ENCODE data around the gene ASTN2.

The ASTN2 gene

GRCh38 chr9:116796669-116797068 lies 618.2 kb downstream of the ASTN2 start:
- peak; percentile 10 for DNase-seq

- no peak for DNase-seq
These were observed 619.0 kb downstream of the ASTN2 start for GRCh38 chr9:116795821-116796220.

GRCh38 chr9:116792271-116792670 lies 622.6 kb downstream of the ASTN2 start:
- no peak for DNase-seq

GRCh38 chr9:116791326-116791725 lies 623.5 kb downstream of the ASTN2 start:
- no peak for DNase-seq

GRCh38 chr9:116789081-116789480 lies 625.8 kb downstream of the ASTN2 start:
- DNase-seq = no peak

GRCh38 chr9:116786737-116787136 lies 628.1 kb downstream of the ASTN2 start:
- no peak for DNase-seq

- no peak for DNase-seq
These were observed 637.7 kb downstream of the ASTN2 start for GRCh38 chr9:116777116-116777515.

- no peak for DNase-seq
These were observed 640.3 kb downstream of the ASTN2 start for GRCh38 chr9:116774421-116775180.

- DNase-seq = no peak
These were observed 647.6 kb downstream of the ASTN2 start for GRCh38 chr9:116767219-116767618.

GRCh38 chr9:116765011-116765410 lies 649.8 kb downstream of the ASTN2 start:
- no peak for DNase-seq

GRCh38 chr9:116763770-116764169 lies 651.1 kb downstream of the ASTN2 start:
- no peak for DNase-seq

GRCh38 chr9:116760636-116761035 lies 654.2 kb downstream of the ASTN2 start:
- DNase-seq = no peak

- DNase-seq = no peak
These were observed 657.8 kb downstream of the ASTN2 start for GRCh38 chr9:116757030-116757429.

- DNase-seq = no peak
These were observed 661.5 kb downstream of the ASTN2 start for GRCh38 chr9:116753389-116753788.

GRCh38 chr9:116750510-116750909 lies 664.3 kb downstream of the ASTN2 start:
- no peak for DNase-seq

- no peak for DNase-seq
These were observed 665.1 kb downstream of the ASTN2 start for GRCh38 chr9:116749772-116750171.

GRCh38 chr9:116749176-116749575 lies 665.7 kb downstream of the ASTN2 start:
- no peak for DNase-seq

- no peak for DNase-seq
These were observed 673.1 kb downstream of the ASTN2 start for GRCh38 chr9:116741742-116742141.

GRCh38 chr9:116741086-116741740 lies 673.6 kb downstream of the ASTN2 start:
- DNase-seq = no peak

- DNase-seq = peak; percentile 79
These were observed 677.7 kb downstream of the ASTN2 start for GRCh38 chr9:116737152-116737546.

GRCh38 chr9:116736399-116737151 lies 678.3 kb downstream of the ASTN2 start:
- DNase-seq = no peak

GRCh38 chr9:116733010-116733641 lies 681.7 kb downstream of the ASTN2 start:
- no peak for DNase-seq

- no peak for DNase-seq
These were observed 688.3 kb downstream of the ASTN2 start for GRCh38 chr9:116726602-116727001.

Data from fibroblast of skin of back (primary cell).